Measurements from ENCODE around the gene ACOXL. TPM values are rescaled to one million over a fixed set of nuclear protein-coding genes. Genes with fewer than 3 reads are reported as not detected.

The ACOXL gene
- total RNA-seq, 2 experiments from 2014 or later = 0.14 to 0.56 TPM

DNA sequence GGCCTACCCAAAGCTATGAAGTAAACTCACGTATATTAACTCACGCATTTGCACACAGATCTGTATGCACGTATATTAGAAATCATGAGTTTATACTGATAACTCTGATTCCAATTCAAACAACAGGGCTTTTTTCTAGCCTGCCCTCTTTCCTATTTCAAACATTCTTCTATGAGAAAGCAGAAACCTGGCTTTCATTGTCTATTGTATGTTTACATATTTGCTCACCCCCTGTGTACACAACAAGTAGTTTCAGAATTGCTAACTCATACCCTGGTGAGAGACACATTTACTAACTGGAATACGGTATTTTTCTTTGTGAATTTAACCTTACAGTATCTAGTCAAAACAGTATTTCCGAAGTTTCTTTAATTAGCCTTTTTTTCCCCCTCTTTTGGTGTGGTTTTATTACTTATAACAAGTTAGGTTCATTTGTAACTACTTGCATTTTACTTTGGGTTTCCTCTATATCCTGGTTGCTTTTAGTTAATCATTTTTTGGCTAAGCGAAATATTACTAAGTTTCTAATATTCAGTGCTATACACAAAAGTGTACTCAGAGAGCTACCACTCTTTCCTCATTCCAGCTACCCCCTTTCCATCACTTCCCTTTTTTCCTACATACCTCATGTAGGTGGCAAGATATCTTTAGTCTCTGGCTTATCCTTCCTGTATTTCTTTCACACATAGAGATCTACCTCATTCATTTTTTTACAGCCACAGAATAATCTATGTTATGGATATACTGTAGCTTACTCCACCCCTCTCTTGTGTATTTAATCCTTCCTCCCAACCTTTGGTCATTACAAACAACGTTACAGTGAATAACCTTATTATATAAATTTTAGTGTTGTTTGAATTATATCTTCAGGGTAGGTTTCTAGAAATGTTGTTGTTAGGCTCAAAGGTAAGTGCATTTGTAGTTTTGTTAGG, 275.6 kb downstream of the ACOXL start:
- TF ChIP-seq, protein P1, sequence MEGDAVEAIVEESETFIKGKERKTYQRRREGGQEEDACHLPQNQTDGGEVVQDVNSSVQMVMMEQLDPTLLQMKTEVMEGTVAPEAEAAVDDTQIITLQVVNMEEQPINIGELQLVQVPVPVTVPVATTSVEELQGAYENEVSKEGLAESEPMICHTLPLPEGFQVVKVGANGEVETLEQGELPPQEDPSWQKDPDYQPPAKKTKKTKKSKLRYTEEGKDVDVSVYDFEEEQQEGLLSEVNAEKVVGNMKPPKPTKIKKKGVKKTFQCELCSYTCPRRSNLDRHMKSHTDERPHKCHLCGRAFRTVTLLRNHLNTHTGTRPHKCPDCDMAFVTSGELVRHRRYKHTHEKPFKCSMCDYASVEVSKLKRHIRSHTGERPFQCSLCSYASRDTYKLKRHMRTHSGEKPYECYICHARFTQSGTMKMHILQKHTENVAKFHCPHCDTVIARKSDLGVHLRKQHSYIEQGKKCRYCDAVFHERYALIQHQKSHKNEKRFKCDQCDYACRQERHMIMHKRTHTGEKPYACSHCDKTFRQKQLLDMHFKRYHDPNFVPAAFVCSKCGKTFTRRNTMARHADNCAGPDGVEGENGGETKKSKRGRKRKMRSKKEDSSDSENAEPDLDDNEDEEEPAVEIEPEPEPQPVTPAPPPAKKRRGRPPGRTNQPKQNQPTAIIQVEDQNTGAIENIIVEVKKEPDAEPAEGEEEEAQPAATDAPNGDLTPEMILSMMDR (IDR thresholded peaks at IDR 0.05) = no peak
- Mint-ChIP-seq H3K27me3 (peaks cover 13% of the 10 kb centered on the region), H3K27ac (no peak overlapping the region), H3K36me3 (ENCODE audit: low read depth) (peaks cover 2% of the 10 kb centered on the region), H3K4me1 (ENCODE audit: low read depth) (peaks cover 19% of the 10 kb centered on the region), H3K9me3 (peaks cover 4% of the 10 kb centered on the region), H3K4me3 (no peak overlapping the region)
- ATAC-seq = no peak
- CTCF ChIA-PET = interaction anchor here (3.3 kb wide), 1 partner anchor 195 kb away, joined by 12 read pairs; no protein-coding TSS in a partner anchor
- intact Hi-C loops (cut with micrococcal nuclease) = no loop called here
- POLR2A ChIA-PET = no interaction called here
- DNase-seq = no peak

DNA sequence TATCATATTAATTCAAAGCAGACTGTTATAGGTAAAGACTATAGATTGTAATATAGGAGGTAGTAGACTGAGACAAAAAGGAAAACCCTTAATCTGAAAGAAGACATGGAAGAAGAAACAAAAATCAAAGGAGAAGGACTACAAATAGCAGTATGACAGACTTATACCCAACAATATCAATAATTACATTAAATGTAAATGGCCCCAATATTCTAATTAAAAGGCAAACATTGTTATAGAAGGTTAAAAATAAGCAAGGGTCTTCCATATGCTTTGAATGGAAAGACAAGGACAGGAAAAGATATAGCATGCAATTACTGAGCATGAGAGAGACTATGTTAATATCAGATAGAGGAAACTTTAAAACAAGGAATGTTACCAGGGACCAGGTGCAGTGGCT, 278.8 kb downstream of the ACOXL start:
- intact Hi-C loops (cut with micrococcal nuclease) = no loop called here
- ChIA-PET POLR2A (interaction anchor here (0.9 kb wide), 1 partner anchor 192 kb away, joined by 3 read pairs; no protein-coding TSS in a partner anchor), CTCF (no interaction called here)
- no peak overlapping the region for H3K4me3 Mint-ChIP-seq
- TF ChIP-seq, protein P1 (IDR thresholded peaks at IDR 0.05) = no peak
- H3K9me3 Mint-ChIP-seq = peaks cover 13% of the 10 kb centered on the region
- peaks cover 8% of the 10 kb centered on the region for H3K27me3 Mint-ChIP-seq
- H3K27ac Mint-ChIP-seq = no peak overlapping the region
- peaks cover 4% of the 10 kb centered on the region for H3K36me3 Mint-ChIP-seq (ENCODE audit: low read depth)
- no peak for ATAC-seq
- DNase-seq = no peak
- H3K4me1 Mint-ChIP-seq (ENCODE audit: low read depth) = peaks cover 16% of the 10 kb centered on the region

DNA sequence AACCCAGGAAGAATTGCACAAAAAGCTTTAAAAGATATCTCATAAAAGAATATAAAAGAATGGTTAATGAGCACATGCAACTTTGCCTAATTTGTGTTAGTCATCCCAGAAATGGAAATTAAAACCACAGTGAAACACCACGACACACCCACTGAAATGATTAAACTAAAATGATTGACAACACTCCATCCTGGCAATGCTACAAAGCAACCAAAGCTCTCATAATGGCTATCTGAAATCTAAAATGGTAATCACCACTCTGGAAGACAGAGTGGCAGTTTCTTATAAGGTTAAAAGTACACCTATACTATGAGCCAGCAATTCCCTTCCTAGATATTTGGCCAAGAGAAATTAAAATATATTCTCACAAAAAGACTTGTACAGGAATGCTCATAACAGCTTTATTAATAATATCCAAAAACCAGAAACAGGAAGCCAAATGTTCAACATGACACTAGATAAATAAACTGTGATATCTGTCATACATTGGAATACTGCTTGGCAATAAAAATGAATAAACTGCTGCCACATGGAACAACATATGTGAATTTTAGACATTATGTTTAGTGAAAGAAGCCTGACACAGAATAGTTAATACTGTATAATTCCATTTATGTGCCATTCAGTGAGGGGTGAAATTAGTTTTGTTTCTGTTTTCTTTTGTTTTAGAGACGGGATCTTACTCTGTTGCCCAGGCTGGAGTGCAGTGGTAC, 283.1 kb downstream of the ACOXL start:
- peaks cover 2% of the 10 kb centered on the region for H3K27me3 Mint-ChIP-seq
- DNase-seq (peak; percentile 30), ATAC-seq (peak; percentile 77)
- H3K27ac Mint-ChIP-seq = no peak overlapping the region
- peaks cover 13% of the 10 kb centered on the region for H3K9me3 Mint-ChIP-seq
- H3K4me3 Mint-ChIP-seq = no peak overlapping the region
- CTCF ChIA-PET = no interaction called here
- intact Hi-C loops (cut with micrococcal nuclease) = no loop called here
- TF ChIP-seq, protein P1 (IDR thresholded peaks at IDR 0.05) = no peak
- POLR2A ChIA-PET = interaction anchor here (0.8 to 1.2 kb wide), 2 partner anchors 102 to 209 kb away, joined by 3 to 4 read pairs; no protein-coding TSS in a partner anchor
- peaks cover 4% of the 10 kb centered on the region for H3K36me3 Mint-ChIP-seq (ENCODE audit: low read depth)
- H3K4me1 Mint-ChIP-seq (ENCODE audit: low read depth) = peaks cover 15% of the 10 kb centered on the region

- Mint-ChIP-seq H3K36me3 (ENCODE audit: low read depth) (peaks cover 3% of the 10 kb centered on the region), H3K27me3 (peaks cover 2% of the 10 kb centered on the region), H3K27ac (no peak overlapping the region), H3K4me1 (ENCODE audit: low read depth) (peaks cover 15% of the 10 kb centered on the region), H3K9me3 (peaks cover 8% of the 10 kb centered on the region), H3K4me3 (no peak overlapping the region)
- POLR2A ChIA-PET = interaction anchor here (1.3 kb wide), 1 partner anchor 8 kb away, joined by 5 read pairs; no protein-coding TSS in a partner anchor
- CTCF ChIA-PET = interaction anchor here (1.2 kb wide), 1 partner anchor 205 kb away, joined by 5 read pairs; no protein-coding TSS in a partner anchor
- ATAC-seq (no peak), DNase-seq (no peak)
- intact Hi-C loops (cut with micrococcal nuclease) = no loop called here
- TF ChIP-seq, protein P1 (IDR thresholded peaks at IDR 0.05) = no peak
Measured at GRCh38 chr2:111017034-111017622, 284.8 kb downstream of the ACOXL start.

All from activated CD8-positive, alpha-beta T cell treated with anti-CD3 and anti-CD28 coated beads for 36 hours (primary cell).